H9 (cell line): ENCODE results near the gene MUC5AC. TPM values are rescaled to one million over a fixed set of nuclear protein-coding genes. Genes with fewer than 3 reads are reported as not detected.
A peak's percentile ranks its signal among the peaks of the same experiment; 100 is the strongest.

Source experiments
- DNase-seq: peaks from one replicate; pipeline ENCODE4 v3.0.0-alpha.2; 2017
- H2AFZ ChIP-seq: one replicate; pipeline ENCODE4 v1.6.1; 2013; ENCODE audit warnings: mild to moderate bottlenecking, low read length, control low read depth, moderate library complexity
- H2AK5ac ChIP-seq: 2 replicates; pipeline ENCODE4 v1.6.1; 2013; ENCODE audit warnings: low read length, control low read depth, mixed read lengths; ENCODE audit not compliant: insufficient read length
- H2BK120ac ChIP-seq: one replicate; pipeline ENCODE4 v1.6.1; 2013; ENCODE audit warnings: low read depth, mild to moderate bottlenecking, low read length, control low read depth, inconsistent platforms; ENCODE audit not compliant: poor library complexity, severe bottlenecking
- H2BK12ac ChIP-seq: 2 replicates; pipeline ENCODE4 v1.6.1; 2013; ENCODE audit warnings: low read length, control low read depth, mixed read lengths, low read depth; ENCODE audit not compliant: insufficient read length
- H2BK15ac ChIP-seq: 2 replicates; pipeline ENCODE4 v1.6.1; 2013; ENCODE audit warnings: low read depth, low read length, control low read depth
- H2BK20ac ChIP-seq: one replicate; pipeline ENCODE4 v1.6.1; 2013; ENCODE audit warnings: low read depth, mild to moderate bottlenecking, low read length, control low read depth, inconsistent platforms; ENCODE audit not compliant: poor library complexity, severe bottlenecking
- H2BK5ac ChIP-seq: 2 replicates; pipeline ENCODE4 v1.6.1; 2013; ENCODE audit warnings: low read length, control low read depth, mixed read lengths; ENCODE audit not compliant: insufficient read length
- H3K14ac ChIP-seq: 2 replicates; pipeline ENCODE4 v1.6.1; 2013; ENCODE audit warnings: low read length, control low read depth; ENCODE audit not compliant: insufficient read depth
- H3K18ac ChIP-seq: 2 replicates; pipeline ENCODE4 v1.6.1; 2013; ENCODE audit warnings: low read depth, mild to moderate bottlenecking, mixed read lengths, low read length, control low read depth; ENCODE audit not compliant: insufficient read length
- H3K23ac ChIP-seq: 2 replicates; pipeline ENCODE4 v1.6.1; 2013; ENCODE audit warnings: low read length, control low read depth, mixed read lengths, low read depth; ENCODE audit not compliant: insufficient read length
- H3K23me2 ChIP-seq: 2 replicates; pipeline ENCODE4 v1.6.1; 2013; ENCODE audit warnings: low read depth, mild to moderate bottlenecking, mixed read lengths, low read length, control low read depth; ENCODE audit not compliant: insufficient read length, poor library complexity, severe bottlenecking
- H3K27ac ChIP-seq: 2 replicates; pipeline ENCODE4 v1.5.1; 2013; ENCODE audit warnings: low read length, control low read depth, mixed read lengths, low read depth; ENCODE audit not compliant: insufficient read length
- H3K27me3 ChIP-seq: 2 replicates; pipeline ENCODE4 v1.6.1; 2013; ENCODE audit warnings: low read length, control low read depth, inconsistent platforms; ENCODE audit not compliant: insufficient read depth
- H3K4ac ChIP-seq: 2 replicates; pipeline ENCODE4 v1.6.1; 2013; ENCODE audit warnings: low read depth, mild to moderate bottlenecking, control low read depth, inconsistent platforms, low read length, moderate library complexity
- H3K4me1 ChIP-seq: 2 replicates; pipeline ENCODE4 v1.6.1; 2013; ENCODE audit warnings: low read length, control low read depth, inconsistent platforms; ENCODE audit not compliant: insufficient read depth
- H3K4me2 ChIP-seq: 2 replicates; pipeline ENCODE4 v1.6.1; 2013; ENCODE audit warnings: low read length, control low read depth, mixed read lengths; ENCODE audit not compliant: insufficient read length, insufficient read depth
- H3K56ac ChIP-seq: 2 replicates; pipeline ENCODE4 v1.6.1; 2013; ENCODE audit warnings: low read depth, mild to moderate bottlenecking, mixed read lengths, low read length, control low read depth; ENCODE audit not compliant: insufficient read length
- H3K79me1 ChIP-seq: 2 replicates; pipeline ENCODE4 v1.6.1; 2013; ENCODE audit warnings: low read depth, mild to moderate bottlenecking, moderate library complexity, low read length, control low read depth, inconsistent platforms; ENCODE audit not compliant: insufficient read depth, poor library complexity, severe bottlenecking
- H3K79me2 ChIP-seq: 2 replicates; pipeline ENCODE4 v1.6.1; 2013; ENCODE audit warnings: low read length, control low read depth, inconsistent platforms; ENCODE audit not compliant: insufficient read depth
- H3K9ac ChIP-seq: 2 replicates; pipeline ENCODE4 v1.6.1; 2013; ENCODE audit warnings: low read length, control low read depth, mixed read lengths; ENCODE audit not compliant: insufficient read length; ENCODE audit errors: extremely low read depth
- H3K9me3 ChIP-seq: one replicate; pipeline ENCODE4 v1.6.1; 2013; ENCODE audit warnings: low read depth, low read length, inconsistent platforms; ENCODE audit not compliant: control insufficient read depth
- H3T11ph ChIP-seq: one replicate; pipeline ENCODE4 v1.6.1; 2013; ENCODE audit warnings: mild to moderate bottlenecking, low read length, control low read depth, inconsistent platforms
- H4K20me1 ChIP-seq: one replicate; pipeline ENCODE4 v1.6.1; 2013; ENCODE audit not compliant: control insufficient read depth, insufficient read length, insufficient read depth
- H4K5ac ChIP-seq: 2 replicates; pipeline ENCODE4 v1.6.1; 2013; ENCODE audit warnings: low read depth, mild to moderate bottlenecking, mixed read lengths, low read length, control low read depth; ENCODE audit not compliant: insufficient read length
- H4K8ac ChIP-seq: replicated peaks from 2 replicates; pipeline ENCODE4 v1.6.1; 2013; ENCODE audit warnings: low read length, control low read depth, mixed read lengths, low read depth; ENCODE audit not compliant: insufficient read length
- H4K91ac ChIP-seq: 2 replicates; pipeline ENCODE4 v1.6.1; 2013; ENCODE audit warnings: low read depth, mild to moderate bottlenecking, moderate library complexity, mixed read lengths, low read length, control low read depth; ENCODE audit not compliant: insufficient read length
- H3K27ac Mint-ChIP-seq, 3 experiments: 2 replicates in 2 of 3; 3 replicates in 1 of 3; pipeline ENCODE4 v1.8.0; 2020 to 2021; ENCODE audit warnings: mixed read lengths in 3 of 3, mild to moderate bottlenecking in 1 of 3, moderate library complexity in 1 of 3
- H3K27me3 Mint-ChIP-seq: 2 replicates; pipeline ENCODE4 v1.8.0; 2021; ENCODE audit warnings: low read depth, mild to moderate bottlenecking, moderate library complexity, mixed read lengths
- H3K36me3 Mint-ChIP-seq, 3 experiments: 2 replicates in 2 of 3; 3 replicates in 1 of 3; pipeline ENCODE4 v1.8.0; 2020 to 2021; ENCODE audit warnings: low read depth in 3 of 3, mixed read lengths in 3 of 3; ENCODE audit not compliant: insufficient read depth in 1 of 3
- H3K4me1 Mint-ChIP-seq, 2 experiments: 2 replicates each; pipeline ENCODE4 v1.8.0; 2020; ENCODE audit warnings: mixed read lengths in 2 of 2
- H3K4me3 Mint-ChIP-seq, 2 experiments: 2 replicates in 1 of 2; 3 replicates in 1 of 2; pipeline ENCODE4 v1.8.0; 2020 to 2021; ENCODE audit warnings: mild to moderate bottlenecking in 2 of 2, mixed read lengths in 2 of 2, moderate library complexity in 1 of 2
- H3K9me3 Mint-ChIP-seq, 2 experiments: 2 replicates in 1 of 2; 3 replicates in 1 of 2; pipeline ENCODE4 v1.8.0; 2020; ENCODE audit warnings: mild to moderate bottlenecking in 2 of 2, mixed read lengths in 2 of 2, moderate library complexity in 1 of 2
- WGBS: extraction: QIAGEN DNeasy Blood & Tissue Kit; methylation state at CpG from one replicate; pipeline ENCODE4 v1.1.7; 2013; ENCODE audit warnings: missing lambda C conversion rate, low lambda C conversion rate, mixed read lengths; ENCODE audit not compliant: insufficient read length; ENCODE audit errors: extremely low coverage; 5-methylcytosine and 5-hydroxymethylcytosine counted together
- total RNA-seq: library from RNA; stranded (reverse); gene quantifications from 2 replicates; pipeline ENCODE4 v1.2.1, GENCODE V29; 2021
- TF ChIP-seq, protein P1 (sequence below): fragments of 200-600 bp; sonication (generic); conservative IDR thresholded peaks from 3 replicates; pipeline ENCODE4 v1.8.0; 2021; ENCODE audit warnings: antibody characterized with exemption, mild to moderate bottlenecking

Gene MUC5AC
- total RNA-seq, 1 experiment from 2014 or later, result not detected

DNA sequence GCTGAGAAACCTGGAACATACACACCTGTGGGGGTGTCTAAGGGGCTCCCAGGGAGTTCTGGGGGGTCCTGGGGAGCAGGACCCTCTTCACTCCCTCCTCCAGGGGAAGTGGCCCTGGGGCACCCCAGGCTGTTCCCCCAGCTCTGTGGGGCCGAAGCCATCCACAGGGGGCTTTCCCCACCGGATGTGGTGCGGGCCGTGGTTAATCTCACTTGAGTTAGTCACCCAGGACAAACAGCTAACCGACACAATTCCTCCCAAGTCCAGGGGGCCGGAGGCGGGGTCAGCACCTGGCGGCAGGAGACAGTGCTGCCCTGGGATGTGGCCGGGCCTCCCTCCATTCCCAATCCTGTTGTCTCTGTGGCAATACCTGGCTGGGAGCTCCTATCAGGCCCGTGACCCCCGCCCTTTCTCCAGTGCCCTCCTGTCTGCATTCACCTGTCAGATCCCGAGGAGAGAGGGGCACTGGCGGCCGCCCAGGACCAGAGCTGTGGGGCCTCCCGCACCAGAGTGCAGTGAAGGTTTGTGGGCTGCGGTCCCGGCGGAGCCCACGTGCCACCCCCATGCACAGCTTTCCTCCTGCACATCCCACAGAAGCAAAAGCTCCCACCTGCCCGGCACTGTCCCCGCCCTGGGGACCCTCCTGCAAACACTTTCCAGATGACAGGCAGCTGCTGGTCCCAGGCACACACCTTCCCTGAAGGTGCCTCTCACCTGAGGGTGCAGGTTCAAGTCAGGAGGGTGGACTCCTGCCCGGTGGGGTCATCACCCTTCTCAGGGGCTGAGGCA lies 5.2 kb upstream of the MUC5AC start:
- no peak overlapping the region for H3K9ac ChIP-seq
- no peak overlapping the region for H2BK20ac ChIP-seq
- no peak overlapping the region for H3K27ac ChIP-seq
- no peak overlapping the region for H3K56ac ChIP-seq
- no peak overlapping the region for H3K23ac ChIP-seq
- H3K79me1 ChIP-seq, result no peaks in the 10 kb centered on the region
- H2AFZ ChIP-seq, result no peak overlapping the region
- H3K27ac Mint-ChIP-seq, result no peak overlapping the region
- no peak overlapping the region for H2BK120ac ChIP-seq
- H4K5ac ChIP-seq, result no peak overlapping the region
- TF ChIP-seq, protein P1, sequence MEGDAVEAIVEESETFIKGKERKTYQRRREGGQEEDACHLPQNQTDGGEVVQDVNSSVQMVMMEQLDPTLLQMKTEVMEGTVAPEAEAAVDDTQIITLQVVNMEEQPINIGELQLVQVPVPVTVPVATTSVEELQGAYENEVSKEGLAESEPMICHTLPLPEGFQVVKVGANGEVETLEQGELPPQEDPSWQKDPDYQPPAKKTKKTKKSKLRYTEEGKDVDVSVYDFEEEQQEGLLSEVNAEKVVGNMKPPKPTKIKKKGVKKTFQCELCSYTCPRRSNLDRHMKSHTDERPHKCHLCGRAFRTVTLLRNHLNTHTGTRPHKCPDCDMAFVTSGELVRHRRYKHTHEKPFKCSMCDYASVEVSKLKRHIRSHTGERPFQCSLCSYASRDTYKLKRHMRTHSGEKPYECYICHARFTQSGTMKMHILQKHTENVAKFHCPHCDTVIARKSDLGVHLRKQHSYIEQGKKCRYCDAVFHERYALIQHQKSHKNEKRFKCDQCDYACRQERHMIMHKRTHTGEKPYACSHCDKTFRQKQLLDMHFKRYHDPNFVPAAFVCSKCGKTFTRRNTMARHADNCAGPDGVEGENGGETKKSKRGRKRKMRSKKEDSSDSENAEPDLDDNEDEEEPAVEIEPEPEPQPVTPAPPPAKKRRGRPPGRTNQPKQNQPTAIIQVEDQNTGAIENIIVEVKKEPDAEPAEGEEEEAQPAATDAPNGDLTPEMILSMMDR, result no peak
- H4K91ac ChIP-seq, result no peak overlapping the region
- no peak overlapping the region for H3K4me3 Mint-ChIP-seq
- H3K4me1 Mint-ChIP-seq, result no peaks in the 10 kb centered on the region; a peak in 1 of 4 replicates
- H3K9me3 ChIP-seq, result no peaks in the 10 kb centered on the region
- H3K4me1 ChIP-seq, result no peaks in the 10 kb centered on the region
- no CpG with 5 or more reads among the region's 22 CpGs for whole genome bisulfite sequencing
- no peak overlapping the region for H3T11ph ChIP-seq
- H2BK12ac ChIP-seq, result no peak overlapping the region
- H3K36me3 Mint-ChIP-seq, result no peaks in the 10 kb centered on the region; a peak in 1 of 7 replicates
- no peak overlapping the region for H3K18ac ChIP-seq
- H3K27me3 Mint-ChIP-seq, result peaks cover 6% of the 10 kb centered on the region
- no peak overlapping the region; the same call in 1 of the 2 replicates for H3K14ac ChIP-seq
- H2BK5ac ChIP-seq, result no peak overlapping the region
- no peak overlapping the region for H3K4ac ChIP-seq
- H4K20me1 ChIP-seq, result no peaks in the 10 kb centered on the region
- H2AK5ac ChIP-seq, result no peak overlapping the region
- H4K8ac ChIP-seq, result no peak overlapping the region
- no peak overlapping the region for H2BK15ac ChIP-seq
- H3K79me2 ChIP-seq, result no peaks in the 10 kb centered on the region
- H3K4me2 ChIP-seq, result no peak overlapping the region
- H3K9me3 Mint-ChIP-seq, result peaks cover 7 to 9% of the 10 kb centered on the region in 2 experiments; a peak in 3 of 5 replicates
- no peaks in the 10 kb centered on the region for H3K23me2 ChIP-seq
- H3K27me3 ChIP-seq, result no peaks in the 10 kb centered on the region; the same call in 1 of the 2 replicates
- DNase-seq, result peak; percentile 28
